Psoas muscle (tissue), 8 donors: ENCODE data around the gene DAZ4. TPM values are rescaled to one million over a fixed set of nuclear protein-coding genes. Genes with fewer than 3 reads are reported as not detected.
"Not testable (repeated sequence)": the region's sequence is repeated elsewhere in the genome, so short reads cannot be mapped to it uniquely, and the experiment has no call there.

Source experiments
- ATAC-seq, 4 donors: fragments of 200-7000 bp; cut with Tn5 transposase; one replicate each; pipeline ENCODE4 v1.9.1; 2020; ENCODE audit warnings: moderate library complexity in 3 of 4, mild to moderate bottlenecking in 2 of 4
- DNase-seq, 2 donors: peaks; one replicate each; pipeline ENCODE4 v3.0.0-alpha.2; 2020
- H3K27ac ChIP-seq: fragments of 200-600 bp; one replicate; pipeline ENCODE4 v1.8.0; 2022
- H3K27me3 ChIP-seq, 3 donors: fragments of 200-600 bp in 1 of 3; one replicate each; pipeline versions ENCODE4 v1.6.1 to v1.8.0; 2013 to 2022; ENCODE audit warnings: low read length in 2 of 3, mild to moderate bottlenecking in 2 of 3, moderate library complexity in 1 of 3; ENCODE audit not compliant: insufficient read depth in 3 of 3
- H3K36me3 ChIP-seq, 2 donors: fragments of 200-600 bp in 1 of 2; one replicate each; pipeline versions ENCODE4 v1.6.1 to v1.8.0; 2013 to 2022; ENCODE audit warnings: low read depth in 1 of 2, mild to moderate bottlenecking in 1 of 2, moderate library complexity in 1 of 2; ENCODE audit not compliant: insufficient read depth in 1 of 2
- H3K4me1 ChIP-seq: fragments of 200-600 bp; one replicate; pipeline ENCODE4 v1.8.0; 2022
- H3K4me3 ChIP-seq: fragments of 200-600 bp; one replicate; pipeline ENCODE4 v1.8.0; 2022; ENCODE audit warnings: mild to moderate bottlenecking
- H3K9me3 ChIP-seq: fragments of 200-600 bp; one replicate; pipeline ENCODE4 v1.8.0; 2022
- WGBS, 3 donors: extraction: QIAGEN DNeasy Blood & Tissue Kit; methylation state at CpG; one replicate each; pipeline versions ENCODE4 v1.1.6 to v1.1.7; 2013; 5-methylcytosine and 5-hydroxymethylcytosine counted together
- intact Hi-C, 2 donors: fragments of 100-400 bp; cut with DNase I; formaldehyde crosslinking; loops; one replicate each; pipeline versions ENCODE4 v1.11.0 to v1.14.2; 2022
- long read RNA-seq, 2 donors: library from polyadenylated mRNA; unstranded; transcript quantifications; one replicate each; pipeline ENCODE4 v2.0.0, GENCODE V29; 2021
- polyA plus RNA-seq, 3 donors: library from polyadenylated mRNA; stranded (reverse); fragments of 200-250 nt; gene quantifications; one replicate each; pipeline ENCODE4 v1.2.3, GENCODE V29; 2013
- total RNA-seq, 4 donors: library from RNA; stranded (reverse); fragmentation: NEBNext Ultra II Directional in 2 of 4; extraction: Animal tissue kit (Norgen Biotek cat#: 25700) in 2 of 4; gene quantifications; one replicate each; pipeline versions ENCODE4 v1.2.1 to v1.2.4, GENCODE V29; 2021 to 2023
- donor health status: healthy with polysubstance abuse.
- donor health status: DM: no; HTN: no; CAD: no; lungs with moderate emphysema.
- donor health status: Bipolar disorder and iron deficiency.
- donor health status: healthy.
- donor health status: DM: yes; HTN: yes; CAD: no.
- donor health status: DM: no; HTN: no; CAD: no.
- donor health status: DM: no; HTN: no; CAD: no.
- donor health status: DM: yes; HTN: yes; CAD: no.

Gene DAZ4, protein sequence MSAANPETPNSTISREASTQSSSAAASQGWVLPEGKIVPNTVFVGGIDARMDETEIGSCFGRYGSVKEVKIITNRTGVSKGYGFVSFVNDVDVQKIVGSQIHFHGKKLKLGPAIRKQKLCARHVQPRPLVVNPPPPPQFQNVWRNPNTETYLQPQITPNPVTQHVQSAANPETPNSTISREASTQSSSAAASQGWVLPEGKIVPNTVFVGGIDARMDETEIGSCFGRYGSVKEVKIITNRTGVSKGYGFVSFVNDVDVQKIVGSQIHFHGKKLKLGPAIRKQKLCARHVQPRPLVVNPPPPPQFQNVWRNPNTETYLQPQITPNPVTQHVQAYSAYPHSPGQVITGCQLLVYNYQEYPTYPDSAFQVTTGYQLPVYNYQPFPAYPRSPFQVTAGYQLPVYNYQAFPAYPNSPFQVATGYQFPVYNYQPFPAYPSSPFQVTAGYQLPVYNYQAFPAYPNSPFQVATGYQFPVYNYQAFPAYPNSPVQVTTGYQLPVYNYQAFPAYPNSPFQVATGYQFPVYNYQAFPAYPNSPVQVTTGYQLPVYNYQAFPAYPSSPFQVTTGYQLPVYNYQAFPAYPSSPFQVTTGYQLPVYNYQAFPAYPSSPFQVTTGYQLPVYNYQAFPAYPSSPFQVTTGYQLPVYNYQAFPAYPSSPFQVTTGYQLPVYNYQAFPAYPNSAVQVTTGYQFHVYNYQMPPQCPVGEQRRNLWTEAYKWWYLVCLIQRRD
- total RNA-seq (not detected), polyA plus RNA-seq (not detected)
- long read RNA-seq, donor 1: 0 reads
- long read RNA-seq, donor 2: 0 reads

DNA sequence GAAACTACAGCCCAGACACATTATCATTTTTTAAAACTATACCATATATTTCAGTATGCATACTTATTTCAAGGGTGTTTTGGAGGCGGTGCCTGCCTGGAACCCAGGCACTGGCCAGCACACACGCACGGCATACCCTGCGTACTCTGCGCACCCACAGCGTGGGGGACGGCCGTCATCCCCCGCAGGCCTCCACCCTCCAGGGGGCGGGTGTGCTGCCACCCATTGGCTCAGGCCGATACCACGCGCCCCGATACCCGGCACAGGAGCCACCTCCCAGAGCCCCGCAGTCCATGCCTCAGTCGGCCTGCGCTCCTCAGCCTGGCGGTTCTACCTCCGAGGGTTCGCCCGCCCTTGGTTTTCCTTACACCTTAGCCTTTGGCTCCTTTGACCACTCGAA is at the start of gene DAZ4:
Gene DAZ4, plus strand, starts transcription at position 301 of the 400 bp plus-strand sequence. CDS start 208 bp downstream, outside the sequence.
- DNase-seq, intact Hi-C loops, H3K4me3 ChIP-seq, H3K4me1 ChIP-seq, H3K36me3 ChIP-seq, H3K27ac ChIP-seq, H3K9me3 ChIP-seq, H3K27me3 ChIP-seq, ATAC-seq: not testable (repeated sequence)
- WGBS, 3 donors: 98% methylated on average over 7 of the region's 23 CpGs; no CpG with 5 or more reads in 2 of the 3 donors

DNA sequence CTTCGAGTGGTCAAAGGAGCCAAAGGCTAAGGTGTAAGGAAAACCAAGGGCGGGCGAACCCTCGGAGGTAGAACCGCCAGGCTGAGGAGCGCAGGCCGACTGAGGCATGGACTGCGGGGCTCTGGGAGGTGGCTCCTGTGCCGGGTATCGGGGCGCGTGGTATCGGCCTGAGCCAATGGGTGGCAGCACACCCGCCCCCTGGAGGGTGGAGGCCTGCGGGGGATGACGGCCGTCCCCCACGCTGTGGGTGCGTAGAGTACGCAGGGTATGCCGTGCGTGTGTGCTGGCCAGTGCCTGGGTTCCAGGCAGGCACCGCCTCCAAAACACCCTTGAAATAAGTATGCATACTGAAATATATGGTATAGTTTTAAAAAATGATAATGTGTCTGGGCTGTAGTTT is 20.4 kb upstream of the DAZ4 start, which contains the start of gene DAZ3:
Gene DAZ3, minus strand, starts transcription at position 101 of the 400 bp plus-strand sequence. CDS start 208 bp downstream, outside the sequence.
- DNase-seq, H3K36me3 ChIP-seq, H3K4me3 ChIP-seq, H3K9me3 ChIP-seq, H3K4me1 ChIP-seq, H3K27me3 ChIP-seq, ATAC-seq, H3K27ac ChIP-seq, intact Hi-C loops: not testable (repeated sequence)
- no CpG with 5 or more reads among the region's 23 CpGs for WGBS, 3 donors

DNA sequence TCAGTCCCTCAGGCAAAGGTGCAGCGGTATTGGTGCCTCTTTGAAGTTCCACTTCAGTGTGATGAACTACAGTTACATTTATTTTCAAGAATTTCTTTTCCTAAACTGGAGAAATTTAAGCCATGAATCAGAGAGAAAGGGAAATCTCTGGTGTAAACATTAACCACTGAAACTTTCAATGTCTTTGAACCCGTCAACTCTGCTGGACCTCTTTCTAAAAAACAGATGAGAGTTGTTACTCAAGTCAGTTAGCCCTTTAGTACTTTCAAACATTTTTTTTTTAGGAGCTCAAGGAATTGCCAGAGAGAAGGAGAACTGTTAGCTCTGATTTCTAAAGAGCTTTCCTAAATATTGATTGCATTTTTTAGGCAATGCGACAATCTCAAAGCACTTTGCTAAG is 11.9 kb upstream of the DAZ4 start:
- H3K27me3 ChIP-seq, ATAC-seq, intact Hi-C loops, H3K27ac ChIP-seq, H3K4me3 ChIP-seq, DNase-seq, H3K36me3 ChIP-seq, H3K4me1 ChIP-seq, H3K9me3 ChIP-seq: not testable (repeated sequence)
- no CpG with 5 or more reads among the region's 3 CpGs for WGBS, 3 donors

DNA sequence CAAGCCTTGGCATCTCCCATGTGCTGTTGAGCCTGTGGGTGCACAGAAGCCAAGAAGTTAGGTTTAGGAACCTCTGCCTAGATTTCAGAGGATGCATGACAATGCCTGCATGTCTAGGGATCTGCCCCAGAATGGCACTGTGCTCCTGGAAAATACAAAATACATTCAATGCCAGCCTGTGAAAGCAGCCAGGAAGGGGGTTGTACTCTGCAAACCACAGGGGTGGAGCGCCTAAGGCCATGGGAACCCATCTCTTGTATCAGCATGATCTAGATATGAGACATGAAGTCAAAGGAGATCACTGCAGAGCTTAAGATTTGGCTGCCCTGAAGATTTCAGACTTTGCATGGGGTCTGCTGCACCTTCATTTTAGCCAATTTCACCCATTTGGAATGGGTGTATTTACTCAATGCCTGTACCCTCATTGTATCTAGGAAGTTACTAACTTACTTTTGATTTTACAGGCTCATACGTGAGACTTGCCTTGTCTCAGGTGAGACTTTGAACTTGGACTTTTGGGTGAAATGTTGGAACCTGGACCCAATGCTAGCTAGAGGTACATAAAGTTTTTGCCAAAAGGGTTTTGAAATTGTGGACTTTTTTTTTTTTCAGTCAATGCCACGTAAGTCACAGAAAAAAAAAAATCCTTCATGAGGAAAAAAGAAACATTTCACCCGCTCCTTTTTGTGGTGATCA is 9.4 kb upstream of the DAZ4 start:
- H3K27me3 ChIP-seq, H3K4me3 ChIP-seq, DNase-seq, ATAC-seq, H3K27ac ChIP-seq, H3K36me3 ChIP-seq, H3K4me1 ChIP-seq, intact Hi-C loops, H3K9me3 ChIP-seq: not testable (repeated sequence)
- WGBS, 3 donors: 36 to 42% methylated on average over 1 of the region's 4 CpGs; no CpG with 5 or more reads in 1 of the 3 donors

DNA sequence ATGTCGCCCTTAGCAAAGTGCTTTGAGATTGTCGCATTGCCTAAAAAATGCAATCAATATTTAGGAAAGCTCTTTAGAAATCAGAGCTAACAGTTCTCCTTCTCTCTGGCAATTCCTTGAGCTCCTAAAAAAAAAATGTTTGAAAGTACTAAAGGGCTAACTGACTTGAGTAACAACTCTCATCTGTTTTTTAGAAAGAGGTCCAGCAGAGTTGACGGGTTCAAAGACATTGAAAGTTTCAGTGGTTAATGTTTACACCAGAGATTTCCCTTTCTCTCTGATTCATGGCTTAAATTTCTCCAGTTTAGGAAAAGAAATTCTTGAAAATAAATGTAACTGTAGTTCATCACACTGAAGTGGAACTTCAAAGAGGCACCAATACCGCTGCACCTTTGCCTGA is 8.7 kb upstream of the DAZ4 start:
- H3K4me3 ChIP-seq, intact Hi-C loops, H3K36me3 ChIP-seq, H3K27me3 ChIP-seq, H3K27ac ChIP-seq, H3K4me1 ChIP-seq, DNase-seq, ATAC-seq, H3K9me3 ChIP-seq: not testable (repeated sequence)
- no CpG with 5 or more reads among the region's 4 CpGs for WGBS, 3 donors

Other genes starting within 250 kb of the DAZ4 start
- gene BPY2B, start 215.9 kb upstream of the DAZ4 start, total RNA-seq: not detected
- not detected for gene BPY2B, start 215.9 kb upstream of the DAZ4 start, polyA plus RNA-seq
- not detected for gene DAZ3, start 20.5 kb upstream of the DAZ4 start, total RNA-seq
- gene DAZ3, start 20.5 kb upstream of the DAZ4 start, polyA plus RNA-seq: not detected
- gene BPY2C, start 218.2 kb downstream of the DAZ4 start, total RNA-seq: not detected
- not detected for gene BPY2C, start 218.2 kb downstream of the DAZ4 start, polyA plus RNA-seq